HG03469 (cell line): ENCODE results near the gene L3MBTL3.
A peak's percentile ranks its signal among the peaks of the same experiment; 100 is the strongest.
"Not testable (repeated sequence)": the region's sequence is repeated elsewhere in the genome, so short reads cannot be mapped to it uniquely, and the experiment has no call there.

Experiments used
- ATAC-seq: cut with Tn5 transposase; IDR thresholded peaks from one replicate; pipeline ENCODE4 v1.9.1; 2021; ENCODE audit warnings: mild to moderate bottlenecking, moderate library complexity, moderate number of reproducible peaks; ENCODE audit not compliant: unreplicated experiment

Gene L3MBTL3

DNA sequence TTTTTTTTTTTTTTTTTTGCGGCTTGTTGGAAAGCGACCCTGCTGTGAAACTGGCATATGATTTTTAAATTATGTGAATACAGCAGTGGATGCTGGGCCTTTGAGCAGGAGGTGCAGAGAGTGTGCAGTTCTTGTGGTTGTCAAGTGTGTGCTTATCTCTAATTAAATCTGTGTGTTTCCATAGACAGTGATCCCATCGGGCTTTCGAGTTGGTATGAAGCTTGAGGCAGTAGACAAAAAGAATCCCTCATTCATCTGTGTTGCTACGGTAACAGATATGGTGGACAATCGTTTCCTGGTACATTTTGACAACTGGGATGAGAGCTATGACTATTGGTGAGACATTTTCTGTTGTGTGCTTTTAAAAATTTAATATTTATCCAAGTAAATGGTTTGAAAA lies 52.4 kb downstream of the L3MBTL3 start:
- ATAC-seq, result no peak

DNA sequence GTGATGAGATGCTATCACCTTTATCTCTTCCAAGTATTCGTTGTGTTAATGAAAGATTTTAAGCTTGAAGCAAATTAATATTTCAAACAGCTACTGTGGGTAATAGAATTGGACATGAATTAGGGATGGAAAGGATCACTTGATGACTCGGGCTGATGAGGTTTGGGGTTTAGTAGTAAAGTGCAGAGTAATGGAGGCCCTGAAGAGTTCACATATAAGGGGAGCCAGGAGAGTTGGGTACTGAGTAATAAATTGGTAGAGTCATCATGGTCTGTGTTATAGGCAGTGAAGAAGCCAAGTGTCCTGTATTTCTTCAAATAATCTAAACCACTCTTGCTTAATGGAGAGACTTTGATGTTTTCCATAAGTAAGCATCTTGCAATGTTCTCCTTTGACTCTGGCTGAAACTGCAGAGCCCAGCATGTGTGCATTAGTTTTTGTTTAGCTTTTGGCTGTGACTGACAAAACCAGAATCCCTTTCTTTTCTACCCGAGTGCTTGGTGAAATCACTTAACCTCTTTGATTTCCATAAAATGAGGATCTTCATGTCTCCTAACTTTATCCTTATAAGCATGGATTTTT lies 57.6 kb downstream of the L3MBTL3 start:
- no peak for ATAC-seq

DNA sequence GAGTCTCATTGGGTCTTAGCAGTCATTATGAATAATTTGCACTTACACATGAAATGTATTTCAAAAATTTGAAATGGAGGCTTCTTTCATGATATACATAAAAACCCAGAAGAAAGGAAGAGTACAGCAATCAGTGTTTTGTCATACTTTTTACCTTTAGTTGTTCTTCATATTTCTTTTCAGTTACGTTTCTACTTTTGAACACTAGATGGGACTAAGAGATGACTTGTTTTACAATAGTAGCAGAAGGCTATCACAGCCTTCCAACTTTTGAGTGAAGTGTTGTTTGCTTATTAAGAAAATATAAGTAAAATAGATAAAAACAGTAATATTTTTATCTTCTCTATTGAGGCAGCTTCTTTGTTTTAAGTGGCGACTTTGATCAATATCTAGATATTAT lies 58.1 kb downstream of the L3MBTL3 start:
- no peak for ATAC-seq

DNA sequence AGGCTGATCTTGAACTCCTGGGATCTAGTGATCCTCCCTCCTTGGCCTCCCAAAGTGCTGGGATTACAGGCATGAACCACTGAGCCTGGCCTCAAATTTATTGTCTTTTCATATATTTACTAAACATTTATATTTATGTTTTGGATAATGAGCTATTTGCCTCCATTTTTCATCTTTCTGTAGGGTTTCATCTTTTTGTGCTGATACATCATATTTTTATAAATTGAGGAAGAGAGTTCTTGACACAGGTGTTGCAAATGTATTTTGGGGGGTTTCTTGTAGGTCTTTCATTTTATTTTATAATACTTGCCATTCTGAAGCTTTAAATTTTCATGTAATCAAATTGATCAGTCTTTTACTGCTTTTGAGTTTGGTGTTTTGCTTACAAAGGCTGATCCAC lies 72.4 kb downstream of the L3MBTL3 start:
- no peak for ATAC-seq

DNA sequence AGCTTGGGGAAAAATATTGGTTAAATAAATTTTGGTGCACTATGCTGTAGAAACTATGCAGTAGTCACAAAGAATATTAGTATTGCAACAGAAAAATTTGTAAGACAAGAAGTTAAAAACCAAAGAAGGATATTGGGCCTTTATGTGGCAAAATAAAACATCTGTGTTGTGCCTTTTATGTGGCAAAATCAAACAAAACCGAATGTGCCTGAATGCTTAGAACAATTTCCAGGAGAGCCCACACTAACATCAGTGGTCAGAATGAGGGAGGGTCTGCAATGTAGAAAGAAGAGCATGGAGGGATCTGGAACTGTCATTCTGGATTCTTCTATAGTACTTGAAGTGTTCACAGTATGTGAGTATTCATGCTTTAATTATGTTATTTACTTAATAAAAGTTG lies 75.2 kb downstream of the L3MBTL3 start:
- ATAC-seq, result no peak

DNA sequence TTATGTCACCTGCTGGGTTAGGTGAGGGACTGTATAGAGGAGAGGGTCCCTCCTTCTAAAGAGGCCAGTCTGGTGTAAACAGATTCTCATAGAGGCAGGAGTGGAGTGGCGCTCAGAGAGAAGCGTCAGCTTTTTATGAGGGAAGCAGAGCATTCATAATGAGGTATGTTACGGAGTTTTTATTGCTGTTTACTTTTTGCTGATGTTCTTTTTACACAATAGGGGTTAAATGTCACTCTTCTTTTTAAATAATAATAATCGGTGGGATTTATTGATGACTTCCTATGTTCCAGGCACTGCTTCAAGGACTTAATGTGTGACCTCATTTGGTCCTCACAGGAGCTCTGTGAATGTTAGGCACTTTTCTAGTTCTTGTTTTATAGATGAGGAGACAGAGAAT lies 79.9 kb downstream of the L3MBTL3 start:
- ATAC-seq, result no peak

DNA sequence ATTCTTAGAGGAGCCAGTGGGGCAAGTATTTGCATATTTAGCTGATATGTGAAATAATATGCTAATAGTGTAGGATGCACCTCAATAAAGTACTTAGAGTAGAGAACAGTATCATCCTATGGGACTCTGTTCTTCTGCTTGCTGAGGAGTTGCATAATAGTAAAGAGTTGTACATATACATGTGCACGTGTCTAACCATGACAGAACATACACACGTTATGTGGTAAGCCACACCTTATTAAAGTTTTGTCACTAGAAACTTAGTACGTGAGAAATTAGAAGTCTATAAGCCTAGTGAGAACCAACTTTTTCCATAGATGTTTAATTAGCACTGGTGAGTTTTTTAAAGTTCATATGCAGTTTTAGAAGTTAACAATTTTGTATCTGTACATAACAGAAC lies 80.7 kb downstream of the L3MBTL3 start:
- no peak for ATAC-seq

DNA sequence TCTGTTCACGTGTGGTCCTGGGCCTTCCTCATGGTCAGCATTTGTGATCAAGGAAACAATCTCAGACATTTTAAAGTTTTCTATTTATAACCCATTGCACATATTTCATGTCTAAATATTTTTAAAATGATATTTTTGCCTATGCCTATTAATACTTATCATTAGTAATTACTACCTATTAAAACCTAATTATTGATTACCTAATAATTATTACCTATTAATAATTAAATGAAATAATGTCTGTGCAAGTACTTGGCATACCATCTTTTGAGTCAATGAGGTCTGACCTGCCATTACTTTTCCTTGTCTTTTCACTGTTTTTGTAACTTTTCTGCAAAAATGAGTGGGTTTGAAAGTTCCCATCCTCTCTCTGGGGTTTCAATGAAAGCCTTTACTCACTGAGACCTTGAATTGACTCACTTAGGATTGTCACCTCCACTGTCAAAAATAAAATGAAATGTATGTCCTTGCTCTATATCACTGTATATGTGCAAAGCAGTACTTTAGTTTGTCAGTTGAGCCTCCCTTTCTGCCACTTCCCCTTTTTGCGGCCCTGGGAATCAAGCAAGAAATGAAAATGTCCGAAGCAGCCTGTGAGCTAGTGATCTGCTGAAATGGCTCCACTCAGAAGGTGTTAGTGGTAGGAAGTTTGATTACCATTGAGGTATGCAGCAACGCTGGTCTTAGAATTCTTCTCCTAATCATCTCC lies 87.8 kb downstream of the L3MBTL3 start:
- peak; percentile 94 for ATAC-seq

DNA sequence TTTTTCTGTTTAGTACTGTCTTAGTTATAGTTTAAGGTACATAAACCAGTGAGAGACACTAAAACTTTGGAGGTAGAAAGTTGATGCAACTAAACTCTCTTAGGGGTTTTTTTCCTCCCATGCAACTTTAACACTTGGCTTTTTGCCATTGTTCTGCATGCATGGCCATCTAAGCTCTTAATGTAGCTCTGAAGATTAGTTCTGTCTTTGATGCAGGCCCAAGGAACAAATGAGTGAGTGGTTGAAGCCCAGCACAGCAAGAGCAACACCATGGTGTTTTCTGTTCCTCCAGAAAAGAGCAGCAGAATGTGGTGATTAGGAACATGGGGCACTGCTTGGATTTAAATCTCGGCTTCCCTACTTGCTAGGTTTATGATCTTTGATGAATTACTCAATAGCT lies 89.3 kb downstream of the L3MBTL3 start:
- ATAC-seq, result no peak

DNA sequence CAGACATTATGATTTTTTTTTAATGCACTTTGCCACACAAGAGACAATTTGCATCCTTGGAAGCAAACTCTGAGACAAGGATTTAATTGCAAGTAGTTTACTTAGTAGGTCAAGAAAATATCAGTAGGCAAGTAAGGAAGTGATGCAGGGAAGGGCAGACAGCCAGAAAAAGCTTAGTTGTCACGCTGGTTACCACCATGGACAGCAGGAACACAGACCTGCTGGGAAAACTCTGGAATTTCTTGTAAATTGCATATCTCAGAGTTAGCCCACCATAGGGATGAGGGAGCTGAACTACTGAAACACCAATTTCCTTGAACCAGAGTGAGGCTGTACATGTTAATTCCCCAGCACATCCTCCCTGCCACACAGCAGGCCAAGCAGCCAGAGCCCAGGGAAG lies 92.7 kb downstream of the L3MBTL3 start:
- no peak for ATAC-seq

DNA sequence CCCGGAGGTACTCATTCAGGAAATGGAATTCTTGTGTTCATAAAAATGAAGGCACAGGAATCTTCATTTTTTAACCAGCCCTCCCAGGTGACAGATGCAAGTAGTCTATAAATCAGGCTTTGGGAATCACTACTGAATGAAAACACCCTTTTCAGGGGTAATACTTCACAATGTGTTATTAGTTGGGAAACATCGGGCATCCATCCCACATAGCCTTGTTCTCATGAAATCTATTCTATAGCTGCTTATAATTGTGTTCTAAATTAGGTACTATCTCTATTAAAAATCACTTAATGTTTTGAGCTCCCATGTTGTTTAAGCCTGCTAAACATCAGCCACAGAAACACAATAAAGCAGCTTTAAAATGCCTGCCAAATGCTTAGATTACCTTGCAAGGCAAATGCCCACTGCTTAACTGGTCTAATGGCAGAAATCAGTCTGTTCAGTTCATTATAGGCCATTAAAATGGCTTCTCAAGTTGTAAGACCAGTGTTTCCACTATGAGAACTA lies 94.9 kb downstream of the L3MBTL3 start:
- ATAC-seq, result no peak

DNA sequence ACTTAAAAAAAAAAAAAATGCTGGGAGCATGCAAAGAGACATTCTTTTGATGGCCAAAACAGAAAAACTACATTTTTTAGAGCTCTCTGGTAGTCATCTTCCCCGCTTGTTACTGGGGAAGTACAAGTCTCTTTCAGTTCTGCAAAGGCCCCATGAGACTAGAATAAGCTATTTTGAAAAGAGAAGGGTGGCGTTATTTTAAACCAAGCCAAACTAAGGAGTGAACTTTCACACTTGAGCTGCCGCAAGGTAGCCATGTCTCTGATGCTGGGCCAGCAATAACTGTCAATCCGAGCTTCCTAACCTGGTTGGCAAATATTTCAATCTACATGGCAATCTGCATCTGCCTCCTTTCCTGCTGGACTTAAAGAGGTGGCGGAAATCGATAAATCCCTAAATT lies 96.7 kb downstream of the L3MBTL3 start:
- peak; percentile 80 for ATAC-seq

DNA sequence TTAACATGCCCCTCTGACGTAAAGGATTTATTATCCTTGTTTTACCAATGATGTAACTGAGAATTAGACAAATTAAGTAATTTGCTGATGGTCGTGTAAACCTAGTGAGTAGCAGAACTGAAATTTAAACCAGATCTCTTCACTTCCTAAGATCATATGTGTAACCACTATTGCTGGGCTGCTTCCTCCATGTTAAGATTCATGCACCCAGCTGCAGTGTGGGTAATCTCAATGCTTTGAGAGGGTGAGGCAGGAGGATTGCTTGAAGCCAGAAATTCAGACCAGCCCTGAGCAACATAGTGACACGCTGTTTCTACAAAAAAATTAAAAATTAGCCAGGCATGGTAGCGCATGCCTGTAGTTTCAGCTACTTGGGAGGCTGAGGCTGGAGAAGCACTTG lies 97.9 kb downstream of the L3MBTL3 start:
- no peak for ATAC-seq

DNA sequence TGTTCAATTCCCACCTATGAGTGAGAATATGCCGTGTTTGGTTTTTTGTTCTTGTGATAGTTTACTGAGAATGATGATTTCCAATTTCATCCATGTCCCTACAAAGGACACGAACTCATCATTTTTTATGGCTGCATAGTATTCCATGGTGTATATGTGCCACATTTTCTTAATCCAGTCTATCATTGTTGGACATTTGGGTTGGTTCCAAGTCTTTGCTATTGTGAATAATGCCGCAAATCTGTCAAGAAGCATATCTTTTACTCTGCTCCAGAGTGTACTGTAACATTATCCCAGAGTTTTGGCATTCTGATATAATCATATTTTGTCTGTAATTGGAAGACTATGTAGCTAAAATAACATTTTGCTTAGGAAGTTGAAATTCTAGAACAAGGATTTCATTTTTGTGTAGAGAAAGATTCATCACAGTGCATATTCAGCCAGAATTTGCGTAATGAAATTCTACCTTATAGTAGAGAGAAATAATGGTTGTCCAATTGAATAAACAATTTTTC lies 98.9 kb downstream of the L3MBTL3 start:
- not testable (repeated sequence) for ATAC-seq

DNA sequence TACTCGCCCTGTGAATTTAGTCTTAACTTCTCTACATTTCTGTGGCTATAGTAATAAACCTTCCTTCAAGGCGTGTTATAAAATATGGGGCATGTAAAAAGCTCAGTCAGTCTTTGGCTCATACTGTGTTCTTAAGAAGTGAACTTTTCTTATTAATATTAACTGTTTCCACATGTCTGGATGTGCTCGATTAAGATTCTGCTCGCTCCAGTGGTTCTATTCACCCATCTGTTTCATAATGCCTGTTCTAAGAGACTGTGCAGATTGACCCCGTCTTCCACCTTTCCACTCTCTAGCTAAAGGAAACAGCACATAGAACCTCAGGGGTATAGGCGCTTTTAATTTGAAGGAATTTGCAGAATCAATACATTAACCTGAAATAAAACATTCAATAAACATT lies 99.9 kb downstream of the L3MBTL3 start:
- no peak for ATAC-seq

DNA sequence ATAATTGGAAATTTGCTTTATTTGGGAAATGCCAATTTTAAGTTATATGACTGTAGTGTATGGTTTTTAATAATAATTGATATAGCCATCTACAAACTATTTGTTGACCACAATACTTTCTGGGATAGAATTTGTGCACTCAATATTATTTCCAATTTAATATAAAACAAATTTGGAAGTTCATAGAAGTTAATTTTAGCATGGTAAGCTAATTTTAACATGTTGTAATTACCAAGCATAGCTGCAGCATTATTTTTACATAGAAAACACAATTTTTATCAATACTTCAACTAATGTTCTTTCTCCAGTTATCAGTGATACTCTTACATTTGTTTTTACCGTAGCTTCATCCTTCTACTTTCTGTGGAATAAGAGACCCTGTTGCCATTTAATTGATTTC lies 100.8 kb downstream of the L3MBTL3 start:
- ATAC-seq, result no peak

DNA sequence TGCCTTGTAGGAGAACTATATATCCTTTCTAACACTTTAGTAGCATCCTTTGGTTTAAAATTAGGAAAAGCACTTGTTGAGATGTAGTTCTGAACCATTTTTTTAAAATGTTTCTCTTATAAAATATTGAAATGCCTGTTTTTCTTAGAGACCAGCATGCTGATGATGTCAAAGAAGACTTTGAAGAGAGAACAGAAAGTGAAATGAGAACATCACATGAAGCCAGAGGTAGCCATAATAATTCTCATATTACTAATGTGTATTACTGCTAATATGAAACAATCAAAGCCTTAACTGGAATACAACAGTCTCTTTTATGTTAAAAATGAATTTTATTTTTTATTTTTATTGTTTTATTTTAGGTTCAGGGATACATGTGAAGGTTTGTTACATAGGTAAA lies 102.3 kb downstream of the L3MBTL3 start:
- ATAC-seq, result no peak

DNA sequence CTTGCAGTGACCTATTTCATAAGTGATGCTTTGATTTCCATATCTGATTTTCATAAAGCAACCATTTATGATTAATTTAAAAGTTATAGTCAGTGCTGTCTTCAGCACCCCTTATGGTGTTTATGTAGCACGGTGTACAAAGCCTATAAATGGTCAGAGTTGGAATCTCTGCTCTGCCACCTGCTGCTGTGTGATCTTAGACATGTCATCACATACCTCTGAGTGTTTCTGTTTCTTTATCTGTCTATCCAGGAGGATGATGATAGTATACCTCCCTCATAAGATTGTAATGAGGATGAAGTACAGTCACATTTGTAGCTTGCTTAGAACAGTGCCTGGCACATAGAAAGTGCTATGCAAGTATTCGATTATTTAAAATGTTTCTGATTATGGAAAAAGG lies 103.9 kb downstream of the L3MBTL3 start:
- ATAC-seq, result no peak

DNA sequence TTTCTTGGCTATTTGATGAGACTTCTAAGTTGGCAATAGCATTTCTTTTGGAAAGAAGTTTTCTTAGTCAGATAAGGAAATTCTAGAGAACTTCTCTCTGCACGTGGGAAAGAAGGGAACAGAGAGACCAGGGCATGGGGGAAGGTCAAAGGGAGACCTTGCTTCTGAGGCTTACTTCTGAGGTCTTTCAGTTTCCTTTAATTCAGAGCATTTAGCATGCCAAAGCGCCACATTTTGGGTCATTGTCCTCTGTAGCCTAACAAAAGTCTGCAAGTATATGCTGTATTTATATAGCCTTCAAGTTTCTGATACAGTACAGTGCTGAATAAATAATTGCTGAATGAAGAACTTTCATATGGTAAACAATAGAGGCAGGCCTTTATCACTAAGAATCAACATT lies 108.8 kb downstream of the L3MBTL3 start:
- no peak for ATAC-seq

DNA sequence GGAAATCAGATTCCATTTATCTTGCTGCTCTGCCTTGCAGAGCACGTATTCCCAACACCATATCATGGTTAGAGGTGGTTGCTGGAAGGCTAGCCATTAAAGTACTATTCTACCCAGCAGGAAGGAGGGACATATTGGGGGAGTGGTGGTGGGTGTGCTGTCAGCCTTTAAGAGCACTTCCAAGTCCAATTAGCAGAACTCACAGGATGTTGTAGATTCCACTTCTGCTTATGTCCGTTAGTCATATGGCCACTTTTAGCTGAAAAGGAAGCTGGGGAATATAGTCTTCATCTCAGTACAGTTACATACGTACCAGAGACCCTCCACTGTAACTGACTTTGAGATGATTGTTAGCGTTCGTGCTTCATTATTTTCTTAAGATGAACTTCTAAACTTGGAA lies 109.9 kb downstream of the L3MBTL3 start:
- no peak for ATAC-seq

DNA sequence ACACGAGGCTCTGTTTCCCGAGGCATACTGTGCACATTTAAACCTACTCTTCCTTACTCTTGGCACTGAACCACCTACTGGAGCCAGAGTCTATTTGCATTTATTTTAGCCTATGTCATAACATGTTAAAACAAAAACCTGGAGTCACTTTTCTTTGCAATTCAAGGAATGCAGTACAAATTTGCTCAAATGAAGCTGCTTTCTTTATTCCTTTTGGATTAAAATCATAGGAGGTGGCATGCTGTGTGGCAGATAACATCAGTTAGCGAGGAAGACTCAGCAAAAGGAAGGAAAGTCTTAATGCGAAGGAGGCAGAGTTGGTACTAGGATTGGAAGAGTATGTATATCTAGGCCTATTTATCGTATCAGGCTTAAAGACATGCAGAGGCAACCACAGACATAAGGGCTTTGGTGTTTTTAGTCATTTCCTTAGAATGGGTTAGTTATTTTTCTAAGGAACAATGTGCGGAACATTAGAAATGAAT lies 111.4 kb downstream of the L3MBTL3 start:
- ATAC-seq, result no peak

DNA sequence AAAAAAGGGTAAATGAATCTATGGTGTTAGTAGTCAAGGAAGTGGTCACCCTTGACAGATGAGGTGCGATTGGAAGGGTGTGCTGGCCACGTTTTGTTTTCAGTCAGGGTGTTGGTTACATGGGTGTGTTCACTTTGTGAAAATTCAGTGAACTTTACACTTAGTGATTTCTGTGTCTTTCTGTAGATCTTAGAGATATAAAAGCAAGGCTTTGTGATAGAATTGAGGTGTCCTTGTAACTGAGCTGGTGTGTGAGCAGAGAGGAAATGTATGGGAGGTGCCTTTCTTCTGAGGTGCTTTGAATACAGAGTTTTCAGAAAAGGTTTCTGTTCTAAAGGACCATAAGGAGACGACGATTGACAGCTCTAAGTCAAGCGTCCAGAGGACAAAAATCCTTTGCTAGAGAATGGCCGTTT lies 113.9 kb downstream of the L3MBTL3 start:
- ATAC-seq, result peak; percentile 73
